Measurements from ENCODE around the gene CWC22. TPM values are rescaled to one million over a fixed set of nuclear protein-coding genes. Genes with fewer than 3 reads are reported as not detected.

CWC22 gene
- total and polyA plus RNA-seq, 2 of the 13 experiments (the other 11 are each of a cell fraction or from before 2014, with no cell fraction given) = 5.7 to 29.2 TPM

GRCh38 chr2:179965291-179966258 is 41.5 kb downstream of the CWC22 start:
- H3K4me1 ChIP-seq (ENCODE audit: insufficient read depth, low read length) = no peaks in the 10 kb centered on the region
- FAIRE-seq (no peak), ATAC-seq (no peak), DNase-seq (ENCODE audit: low spot score) (no peak)
- in situ Hi-C loops (cut with HindIII; ENCODE audit: extremely low pct_ligation_motif_present, low pct_unique_long_range_greater_than_20kb) = no loop called here
- H3K27me3 ChIP-seq (ENCODE audit: control insufficient read depth in 1 of 2, insufficient read depth in 2 of 2, low read length in 2 of 2) = no peaks in the 10 kb centered on the region
- ChIA-PET POLR2A (no interaction called here), CTCF (ENCODE audit: low intra/inter-chr PET ratio, low total read pairs) (no interaction called here)
- no peak overlapping the region for H3K27ac ChIP-seq (ENCODE audit: extremely low read length, insufficient read depth, low read length)
- no peak overlapping the region for H3K4me3 ChIP-seq (replicated peaks in 1 of 3; ENCODE audit: insufficient read depth in 1 of 3, low read depth in 2 of 3, low read length in 3 of 3)
- no peaks in the 10 kb centered on the region for H4K20me1 ChIP-seq (ENCODE audit: insufficient read depth, low read length)
- 92% methylated on average over 7 of the region's 7 CpGs for WGBS (ENCODE audit: low lambda C conversion rate)
- no peak overlapping the region for H3K4me2 ChIP-seq (ENCODE audit: low read depth, low read length)
- no peaks in the 10 kb centered on the region for H3K9me3 ChIP-seq (ENCODE audit: low read length)
- H3K79me2 ChIP-seq (ENCODE audit: insufficient read depth, low read length) = no peaks in the 10 kb centered on the region
- TF ChIP-seq SRY (CRISPR knock-in tag; IDR thresholded peaks at IDR 0.05) = no peak
- TF ChIP-seq, protein P1, sequence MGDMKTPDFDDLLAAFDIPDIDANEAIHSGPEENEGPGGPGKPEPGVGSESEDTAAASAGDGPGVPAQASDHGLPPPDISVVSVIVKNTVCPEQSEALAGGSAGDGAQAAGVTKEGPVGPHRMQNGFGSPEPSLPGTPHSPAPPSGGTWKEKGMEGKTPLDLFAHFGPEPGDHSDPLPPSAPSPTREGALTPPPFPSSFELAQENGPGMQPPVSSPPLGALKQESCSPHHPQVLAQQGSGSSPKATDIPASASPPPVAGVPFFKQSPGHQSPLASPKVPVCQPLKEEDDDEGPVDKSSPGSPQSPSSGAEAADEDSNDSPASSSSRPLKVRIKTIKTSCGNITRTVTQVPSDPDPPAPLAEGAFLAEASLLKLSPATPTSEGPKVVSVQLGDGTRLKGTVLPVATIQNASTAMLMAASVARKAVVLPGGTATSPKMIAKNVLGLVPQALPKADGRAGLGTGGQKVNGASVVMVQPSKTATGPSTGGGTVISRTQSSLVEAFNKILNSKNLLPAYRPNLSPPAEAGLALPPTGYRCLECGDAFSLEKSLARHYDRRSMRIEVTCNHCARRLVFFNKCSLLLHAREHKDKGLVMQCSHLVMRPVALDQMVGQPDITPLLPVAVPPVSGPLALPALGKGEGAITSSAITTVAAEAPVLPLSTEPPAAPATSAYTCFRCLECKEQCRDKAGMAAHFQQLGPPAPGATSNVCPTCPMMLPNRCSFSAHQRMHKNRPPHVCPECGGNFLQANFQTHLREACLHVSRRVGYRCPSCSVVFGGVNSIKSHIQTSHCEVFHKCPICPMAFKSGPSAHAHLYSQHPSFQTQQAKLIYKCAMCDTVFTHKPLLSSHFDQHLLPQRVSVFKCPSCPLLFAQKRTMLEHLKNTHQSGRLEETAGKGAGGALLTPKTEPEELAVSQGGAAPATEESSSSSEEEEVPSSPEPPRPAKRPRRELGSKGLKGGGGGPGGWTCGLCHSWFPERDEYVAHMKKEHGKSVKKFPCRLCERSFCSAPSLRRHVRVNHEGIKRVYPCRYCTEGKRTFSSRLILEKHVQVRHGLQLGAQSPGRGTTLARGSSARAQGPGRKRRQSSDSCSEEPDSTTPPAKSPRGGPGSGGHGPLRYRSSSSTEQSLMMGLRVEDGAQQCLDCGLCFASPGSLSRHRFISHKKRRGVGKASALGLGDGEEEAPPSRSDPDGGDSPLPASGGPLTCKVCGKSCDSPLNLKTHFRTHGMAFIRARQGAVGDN (CRISPR knock-in tag; IDR thresholded peaks at IDR 0.05) = no peak
- TF ChIP-seq, protein P2, sequence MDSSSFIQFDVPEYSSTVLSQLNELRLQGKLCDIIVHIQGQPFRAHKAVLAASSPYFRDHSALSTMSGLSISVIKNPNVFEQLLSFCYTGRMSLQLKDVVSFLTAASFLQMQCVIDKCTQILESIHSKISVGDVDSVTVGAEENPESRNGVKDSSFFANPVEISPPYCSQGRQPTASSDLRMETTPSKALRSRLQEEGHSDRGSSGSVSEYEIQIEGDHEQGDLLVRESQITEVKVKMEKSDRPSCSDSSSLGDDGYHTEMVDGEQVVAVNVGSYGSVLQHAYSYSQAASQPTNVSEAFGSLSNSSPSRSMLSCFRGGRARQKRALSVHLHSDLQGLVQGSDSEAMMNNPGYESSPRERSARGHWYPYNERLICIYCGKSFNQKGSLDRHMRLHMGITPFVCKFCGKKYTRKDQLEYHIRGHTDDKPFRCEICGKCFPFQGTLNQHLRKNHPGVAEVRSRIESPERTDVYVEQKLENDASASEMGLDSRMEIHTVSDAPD (CRISPR knock-in tag; IDR thresholded peaks at IDR 0.05) = no peak
- no peak overlapping the region for H2AFZ ChIP-seq (ENCODE audit: low read length)
- intact Hi-C loops (cut with micrococcal nuclease; ENCODE audit: unreplicated experiment) = no loop called here
- H3K9ac ChIP-seq (ENCODE audit: insufficient read depth, low read depth, low read length) = no peak overlapping the region
- no TSS peak for BruUV-seq (replicated peaks)
- peaks cover 19 to 59% of the 10 kb centered on the region in 2 experiments for H3K36me3 ChIP-seq (replicated peaks in 1 of 2; ENCODE audit: control insufficient read depth in 1 of 2, insufficient read depth in 2 of 2, low read length in 2 of 2)
